HFFc6 (cell line): ENCODE measurements around the gene LCN10. TPM values are rescaled to one million over a fixed set of nuclear protein-coding genes. Genes with fewer than 3 reads are reported as not detected.

Experiments
- DNase-seq: peaks from one replicate; pipeline ENCODE4 v3.0.0-alpha.2; 2018
- H3K27ac Mint-ChIP-seq: 2 replicates; pipeline ENCODE4 v1.8.0; 2020; ENCODE audit warnings: mild to moderate bottlenecking, mixed read lengths
- H3K27me3 Mint-ChIP-seq: 2 replicates; pipeline ENCODE4 v1.8.0; 2021; ENCODE audit warnings: mild to moderate bottlenecking, moderate library complexity, mixed read lengths; ENCODE audit not compliant: insufficient read depth
- H3K36me3 Mint-ChIP-seq: 2 replicates; pipeline ENCODE4 v1.8.0; 2021; ENCODE audit warnings: low read depth, mixed read lengths
- H3K4me1 Mint-ChIP-seq: 2 replicates; pipeline ENCODE4 v1.8.0; 2020; ENCODE audit warnings: low read depth, mixed read lengths
- H3K4me3 Mint-ChIP-seq: 2 replicates; pipeline ENCODE4 v1.8.0; 2020; ENCODE audit warnings: mild to moderate bottlenecking, moderate library complexity, mixed read lengths
- H3K9me3 Mint-ChIP-seq: 2 replicates; pipeline ENCODE4 v1.8.0; 2020; ENCODE audit warnings: mild to moderate bottlenecking, mixed read lengths
- total RNA-seq, 6 experiments: library from RNA; stranded (reverse); fragmentation: NEBNext Ultra II Directional; extraction: Animal tissue kit (Norgen Biotek cat#: 25700); gene quantifications; 2 replicates in 1 of 6; 3 replicates in 5 of 6; pipeline ENCODE4 v1.2.3, GENCODE V29; 2021
- TF ChIP-seq, protein P1 (sequence below): fragments of 200-600 bp; sonication (generic); IDR thresholded peaks from 2 replicates; pipeline ENCODE4 v1.5.0; 2021; ENCODE audit warnings: antibody characterized with exemption, mild to moderate bottlenecking

Gene LCN10
- total RNA-seq, 6 experiments from 2014 or later, result not detected

DNA sequence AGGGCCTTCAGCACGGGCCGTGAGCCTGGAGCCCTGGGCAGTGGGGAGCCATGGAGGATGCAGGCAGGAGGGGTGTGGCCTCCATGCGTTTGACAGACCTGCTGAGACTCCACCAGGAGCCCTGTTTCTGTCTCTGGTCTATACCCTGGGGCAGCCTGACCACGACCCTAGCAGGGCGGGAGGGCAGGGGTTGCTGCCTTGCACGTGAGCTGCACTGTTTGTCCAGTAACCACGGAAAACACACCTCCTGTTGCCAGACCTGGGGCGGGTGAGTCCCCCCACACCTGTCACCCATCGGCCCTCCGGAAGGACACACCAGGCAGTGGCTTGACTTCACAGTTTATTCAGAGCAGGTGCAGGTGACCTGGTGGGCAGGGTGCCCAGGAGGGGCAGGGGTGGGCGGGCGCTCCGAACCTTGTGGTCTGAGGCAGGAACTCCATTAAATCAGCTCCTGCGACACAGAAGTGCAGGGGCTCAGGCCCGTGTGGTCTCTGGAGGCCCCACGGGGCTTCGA, 11.4 kb upstream of the LCN10 start:
- Mint-ChIP-seq H3K4me1 (no peaks in the 10 kb centered on the region; the same call in 1 of the 2 replicates), H3K27me3 (peaks cover 12% of the 10 kb centered on the region; the same call in 1 of the 2 replicates), H3K36me3 (peaks cover 11% of the 10 kb centered on the region), H3K9me3 (peaks cover 31% of the 10 kb centered on the region), H3K4me3 (no peak overlapping the region), H3K27ac (no peak overlapping the region)
- TF ChIP-seq, protein P1, sequence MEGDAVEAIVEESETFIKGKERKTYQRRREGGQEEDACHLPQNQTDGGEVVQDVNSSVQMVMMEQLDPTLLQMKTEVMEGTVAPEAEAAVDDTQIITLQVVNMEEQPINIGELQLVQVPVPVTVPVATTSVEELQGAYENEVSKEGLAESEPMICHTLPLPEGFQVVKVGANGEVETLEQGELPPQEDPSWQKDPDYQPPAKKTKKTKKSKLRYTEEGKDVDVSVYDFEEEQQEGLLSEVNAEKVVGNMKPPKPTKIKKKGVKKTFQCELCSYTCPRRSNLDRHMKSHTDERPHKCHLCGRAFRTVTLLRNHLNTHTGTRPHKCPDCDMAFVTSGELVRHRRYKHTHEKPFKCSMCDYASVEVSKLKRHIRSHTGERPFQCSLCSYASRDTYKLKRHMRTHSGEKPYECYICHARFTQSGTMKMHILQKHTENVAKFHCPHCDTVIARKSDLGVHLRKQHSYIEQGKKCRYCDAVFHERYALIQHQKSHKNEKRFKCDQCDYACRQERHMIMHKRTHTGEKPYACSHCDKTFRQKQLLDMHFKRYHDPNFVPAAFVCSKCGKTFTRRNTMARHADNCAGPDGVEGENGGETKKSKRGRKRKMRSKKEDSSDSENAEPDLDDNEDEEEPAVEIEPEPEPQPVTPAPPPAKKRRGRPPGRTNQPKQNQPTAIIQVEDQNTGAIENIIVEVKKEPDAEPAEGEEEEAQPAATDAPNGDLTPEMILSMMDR, result no peak
- no peak for DNase-seq

DNA sequence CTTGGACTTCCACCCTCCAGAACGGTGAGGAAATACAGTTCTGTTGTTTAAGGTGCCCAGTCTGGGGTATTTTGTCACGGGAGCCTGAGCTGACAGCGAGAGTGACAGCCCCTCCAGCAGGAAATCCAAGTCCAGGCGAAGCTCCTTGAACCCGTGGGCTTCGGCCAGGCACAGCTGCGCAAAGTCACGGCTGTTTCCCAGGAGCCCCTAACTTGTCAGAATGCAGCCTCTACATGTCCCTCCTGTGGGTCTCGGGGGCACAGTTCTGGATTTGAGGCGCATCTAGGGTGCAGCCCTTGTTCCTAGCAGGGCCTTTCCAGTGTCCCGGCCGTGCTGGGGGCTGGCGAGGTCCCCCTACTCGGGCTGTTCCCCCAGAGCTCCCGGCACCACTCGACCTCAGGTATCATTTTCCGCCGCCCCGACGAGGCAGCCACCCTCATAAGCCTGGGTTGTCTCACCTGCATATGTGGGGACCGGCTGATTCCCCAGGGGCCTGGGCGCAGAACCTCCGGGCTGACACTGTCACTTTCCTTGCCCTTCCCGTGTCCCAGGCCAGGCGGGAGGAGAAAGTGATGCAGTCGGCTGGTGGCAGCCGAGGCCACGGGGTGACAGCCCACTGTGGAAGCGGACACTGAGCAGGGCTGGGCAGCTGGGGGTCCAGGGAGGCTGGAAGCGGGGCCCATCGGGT, 10.8 kb upstream of the LCN10 start:
- DNase-seq, result no peak
- H3K9me3 Mint-ChIP-seq, result peaks cover 31% of the 10 kb centered on the region

DNA sequence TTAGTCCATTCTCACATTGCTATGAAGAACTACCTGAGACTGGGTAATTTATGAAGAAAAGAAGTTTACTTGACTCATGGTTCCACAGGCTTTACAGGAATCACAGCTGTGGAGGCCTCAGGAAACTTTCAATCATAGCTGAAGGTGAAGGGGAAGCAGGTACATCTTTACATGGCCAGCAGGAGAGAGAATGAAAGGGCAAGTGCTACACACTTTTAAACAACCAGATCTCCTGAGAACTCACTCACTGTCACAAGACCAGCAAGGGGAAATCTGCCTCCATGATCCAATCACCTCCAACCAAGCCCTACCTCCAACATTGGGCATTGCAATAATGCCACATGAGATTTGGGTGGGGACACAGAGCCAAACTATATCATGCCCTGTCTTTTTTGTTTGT, 9.1 kb upstream of the LCN10 start:
- DNase-seq, result no peak
- H3K27ac Mint-ChIP-seq, result no peak overlapping the region
- no peak overlapping the region for H3K4me3 Mint-ChIP-seq
- peaks cover 11% of the 10 kb centered on the region for H3K36me3 Mint-ChIP-seq
- peaks cover 28% of the 10 kb centered on the region for H3K9me3 Mint-ChIP-seq
- H3K4me1 Mint-ChIP-seq, result no peaks in the 10 kb centered on the region; the same call in 1 of the 2 replicates
- TF ChIP-seq, protein P1, result no peak
- H3K27me3 Mint-ChIP-seq, result peaks cover 13% of the 10 kb centered on the region; the same call in 1 of the 2 replicates

More for the DNA sequence above, 10.8 kb upstream of the LCN10 start:
- Mint-ChIP-seq H3K27me3 (peaks cover 12% of the 10 kb centered on the region; the same call in 1 of the 2 replicates), H3K27ac (no peak overlapping the region), H3K4me1 (no peaks in the 10 kb centered on the region; the same call in 1 of the 2 replicates), H3K36me3 (peaks cover 11% of the 10 kb centered on the region), H3K4me3 (no peak overlapping the region)
- TF ChIP-seq, protein P1, result no peak

GRCh38 chr9:136751244-136751643, 8.5 kb upstream of the LCN10 start:
- Mint-ChIP-seq H3K27me3 (peaks cover 13% of the 10 kb centered on the region; the same call in 1 of the 2 replicates), H3K4me3 (no peak overlapping the region), H3K36me3 (peaks cover 10% of the 10 kb centered on the region), H3K9me3 (peaks cover 22% of the 10 kb centered on the region), H3K27ac (no peak overlapping the region), H3K4me1 (no peaks in the 10 kb centered on the region; the same call in 1 of the 2 replicates)
- no peak for DNase-seq
- TF ChIP-seq, protein P1, result no peak

DNA sequence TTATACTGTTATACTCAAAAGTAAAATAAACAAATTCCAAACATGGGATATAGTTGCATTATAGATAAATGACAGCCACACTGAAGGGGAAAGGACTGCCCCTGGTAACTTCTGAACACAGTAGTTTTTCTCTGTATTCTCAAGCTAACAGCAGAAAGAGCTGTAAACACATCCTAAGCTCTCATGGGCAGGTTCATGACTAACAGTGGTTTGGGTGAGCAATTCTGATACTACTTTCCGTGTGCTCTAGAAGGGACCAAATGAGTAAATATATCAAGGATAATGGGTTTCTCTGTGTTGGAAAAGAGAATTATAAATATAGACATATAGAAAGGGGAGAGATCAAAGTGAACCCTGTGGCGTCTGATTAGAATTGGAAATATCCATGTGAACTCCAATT, 7.8 kb upstream of the LCN10 start:
- no peak overlapping the region for H3K27ac Mint-ChIP-seq
- no peaks in the 10 kb centered on the region; the same call in 1 of the 2 replicates for H3K4me1 Mint-ChIP-seq
- H3K27me3 Mint-ChIP-seq, result peaks cover 13% of the 10 kb centered on the region; the same call in 1 of the 2 replicates
- TF ChIP-seq, protein P1, result no peak
- H3K9me3 Mint-ChIP-seq, result peaks cover 15% of the 10 kb centered on the region
- DNase-seq, result no peak
- no peak overlapping the region for H3K4me3 Mint-ChIP-seq
- H3K36me3 Mint-ChIP-seq, result peaks cover 3% of the 10 kb centered on the region
